ENCODE results near the gene UBE2D2. TPM values are rescaled to one million over a fixed set of nuclear protein-coding genes. Genes with fewer than 3 reads are reported as not detected.

The UBE2D2 gene
- 10 to 100 TPM; 60.2 to 67.6 TPM for total RNA-seq

DNA sequence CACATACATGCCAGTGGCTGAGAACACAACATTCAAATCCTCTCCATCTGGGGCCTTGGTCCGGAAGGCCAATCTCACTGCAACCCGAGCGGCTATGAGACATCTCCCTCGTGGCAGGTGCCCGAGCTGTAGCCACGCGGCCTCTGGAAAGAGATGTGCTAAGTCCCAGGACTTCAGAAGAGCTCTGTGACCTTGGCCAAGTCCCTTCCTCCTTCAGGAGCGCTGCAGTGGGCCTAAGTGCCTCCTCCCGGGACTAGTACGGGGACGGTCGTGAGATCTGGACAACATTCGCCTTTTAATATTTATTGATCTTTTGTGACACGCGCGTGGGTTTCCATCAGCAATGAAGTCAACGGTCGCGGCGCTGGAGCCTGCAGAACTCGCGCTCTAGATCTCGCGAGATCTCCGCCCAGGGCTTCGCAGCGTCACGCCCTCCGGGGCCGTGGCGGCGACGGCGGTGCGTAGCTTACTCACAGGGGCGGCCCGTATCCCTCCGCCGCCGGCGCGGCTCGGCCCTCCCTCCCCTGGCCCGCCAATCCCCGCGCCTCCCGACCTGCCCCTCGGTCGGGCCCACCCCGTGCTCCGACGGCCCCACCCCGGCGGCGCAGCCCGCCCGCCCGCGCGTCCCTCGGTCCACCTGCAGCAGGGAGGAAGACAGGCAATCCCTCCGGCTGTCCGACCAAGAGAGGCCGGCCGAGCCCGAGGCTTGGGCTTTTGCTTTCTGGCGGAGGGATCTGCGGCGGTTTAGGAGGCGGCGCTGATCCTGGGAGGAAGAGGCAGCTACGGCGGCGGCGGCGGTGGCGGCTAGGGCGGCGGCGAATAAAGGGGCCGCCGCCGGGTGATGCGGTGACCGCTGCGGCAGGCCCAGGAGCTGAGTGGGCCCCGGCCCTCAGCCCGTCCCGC lies at the start of gene UBE2D2:
UBE2D2 (plus strand) TSS at position 588 of the 903 bp plus-strand sequence. CDS start 453 bp downstream, outside the sequence.

DNA sequence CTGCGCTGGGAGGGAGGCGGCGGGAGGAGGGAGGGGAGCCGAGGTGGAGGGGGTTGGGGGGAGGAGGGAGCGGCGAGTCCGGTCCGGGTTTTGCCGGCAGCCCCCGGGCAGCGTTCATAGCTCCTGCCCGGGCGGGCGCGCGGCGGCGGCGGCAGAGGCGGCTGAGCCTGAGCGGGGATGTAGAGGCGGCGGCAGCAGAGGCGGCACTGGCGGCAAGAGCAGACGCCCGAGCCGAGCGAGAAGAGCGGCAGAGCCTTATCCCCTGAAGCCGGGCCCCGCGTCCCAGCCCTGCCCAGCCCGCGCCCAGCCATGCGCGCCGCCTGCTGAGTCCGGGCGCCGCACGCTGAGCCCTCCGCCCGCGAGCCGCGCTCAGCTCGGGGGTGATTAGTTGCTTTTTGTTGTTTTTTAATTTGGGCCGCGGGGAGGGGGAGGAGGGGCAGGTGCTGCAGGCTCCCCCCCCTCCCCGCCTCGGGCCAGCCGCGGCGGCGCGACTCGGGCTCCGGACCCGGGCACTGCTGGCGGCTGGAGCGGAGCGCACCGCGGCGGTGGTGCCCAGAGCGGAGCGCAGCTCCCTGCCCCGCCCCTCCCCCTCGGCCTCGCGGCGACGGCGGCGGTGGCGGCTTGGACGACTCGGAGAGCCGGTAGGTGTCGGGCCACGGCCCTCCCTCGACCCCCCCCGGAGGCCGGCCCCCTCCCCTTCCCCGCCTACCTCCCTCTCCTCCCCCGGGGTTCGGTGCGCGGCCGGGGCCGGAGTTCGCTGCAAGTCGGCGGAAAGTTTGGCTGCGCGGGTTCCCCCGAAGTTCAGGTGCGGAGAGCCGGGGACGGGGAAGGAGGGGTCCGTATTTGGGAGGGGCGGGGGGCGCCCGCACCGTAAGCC lies 87.3 kb downstream of the UBE2D2 start, which contains the start of gene CXXC5:
CXXC5 (plus strand) TSS at position 145 of the 877 bp plus-strand sequence. CDS start 32,175 bp downstream, outside the sequence.

Small RNA genes lying within 50 kb of the gene (small RNA-seq; reads per million reads assigned to genes)
- 0 reads per million in 2 donors for gene RF00019

Other genes starting within 250 kb of the UBE2D2 start
- 10 to 100 TPM; 49.6 to 52.6 TPM for gene PAIP2, start 219.5 kb upstream of the UBE2D2 start, total RNA-seq
- not detected for gene SLC23A1, start 178.0 kb upstream of the UBE2D2 start, total RNA-seq
- not detected for gene MZB1, start 171.4 kb upstream of the UBE2D2 start, total RNA-seq
- gene PROB1, start 166.2 kb upstream of the UBE2D2 start, total RNA-seq = under 1 TPM; 0.34 to 0.67 TPM
- 1 to 10 TPM; 3.8 to 4.3 TPM for gene SPATA24, start 157.2 kb upstream of the UBE2D2 start, total RNA-seq
- gene DNAJC18, start 121.8 kb upstream of the UBE2D2 start, total RNA-seq = 1 to 10 TPM; 8.6 to 9.3 TPM
- not detected for gene ECSCR, start 98.6 kb upstream of the UBE2D2 start, total RNA-seq
- under 1 TPM in 1 of 2 donors, not detected in 1; under 0.01 TPM for gene SMIM33, start 90.3 kb upstream of the UBE2D2 start, total RNA-seq
- gene STING1, start 78.6 kb upstream of the UBE2D2 start, total RNA-seq = 10 to 100 TPM; 17.2 to 28.6 TPM
- gene CXXC5, start 87.0 kb downstream of the UBE2D2 start, total RNA-seq = 1 to 10 TPM; 7.0 to 7.2 TPM
- gene PSD2, start 234.5 kb downstream of the UBE2D2 start, total RNA-seq = under 1 TPM; under 0.01 TPM